Stimulated activated CD8-positive, alpha-beta memory T cell treated with anti-CD3 and anti-CD28 coated beads, Interleukin-12 subunit alpha, Interleukin-12 subunit beta, amount 100 ng/mL, for 24 hours (primary cell): Measurements from ENCODE around the gene DNAH8.
"Not testable (repeated sequence)": the region's sequence is repeated elsewhere in the genome, so short reads cannot be mapped to it uniquely, and the experiment has no call there.

Experiments used
- DNase-seq: peaks from one replicate; pipeline ENCODE4 v3.0.0-alpha.2; 2020; ENCODE audit errors: extremely low read depth

DNAH8 gene

DNA sequence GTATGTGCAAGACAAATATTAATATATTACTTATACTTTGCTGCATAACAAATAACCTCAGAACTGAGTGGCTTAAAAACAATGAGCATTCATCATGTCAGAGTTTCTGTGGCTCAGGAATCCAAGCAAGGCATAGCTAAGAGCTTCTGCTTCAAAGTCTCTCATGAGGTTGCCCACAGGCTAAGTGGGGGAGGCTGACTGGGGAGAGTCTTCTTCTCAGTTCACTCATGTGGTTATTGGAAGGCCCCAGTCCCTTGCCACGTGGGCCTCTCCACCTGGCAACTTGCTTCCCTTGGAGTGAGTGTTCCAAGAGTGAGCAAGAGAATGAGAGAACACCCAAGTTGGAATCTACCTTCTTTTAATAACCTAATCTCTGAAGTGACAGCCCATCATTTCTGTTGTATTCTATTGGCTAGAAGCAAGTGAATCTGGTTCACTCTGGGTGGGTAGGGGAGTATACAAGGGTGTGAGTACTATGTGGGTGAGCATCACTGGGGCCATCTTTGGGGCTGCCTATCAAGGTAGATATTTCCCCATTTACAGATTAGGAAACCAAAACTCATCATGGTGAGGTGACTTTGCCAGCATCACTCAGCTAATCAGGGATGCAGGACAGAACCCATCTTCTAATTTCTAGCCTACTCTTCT, 36.0 kb downstream of the DNAH8 start:
- DNase-seq = no peak

DNA sequence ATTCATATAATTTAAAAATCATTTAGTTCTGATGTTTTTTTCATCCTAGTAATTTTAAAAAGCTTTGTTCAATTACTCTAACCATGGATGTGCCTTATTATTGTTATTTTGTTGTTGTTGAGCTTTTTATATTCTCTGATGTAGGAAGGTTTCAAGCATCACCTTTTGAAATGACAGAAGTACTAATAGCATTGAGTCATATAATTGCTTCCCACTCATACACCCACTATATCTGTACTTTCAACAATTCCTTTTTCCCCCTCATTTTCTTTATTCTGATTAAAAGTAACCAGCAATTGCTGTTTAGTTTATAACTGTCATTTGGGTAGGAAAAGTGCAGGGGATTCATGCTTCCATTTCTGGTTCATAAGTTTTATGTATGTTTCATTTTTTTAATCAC, 38.6 kb downstream of the DNAH8 start:
- no peak for DNase-seq

DNA sequence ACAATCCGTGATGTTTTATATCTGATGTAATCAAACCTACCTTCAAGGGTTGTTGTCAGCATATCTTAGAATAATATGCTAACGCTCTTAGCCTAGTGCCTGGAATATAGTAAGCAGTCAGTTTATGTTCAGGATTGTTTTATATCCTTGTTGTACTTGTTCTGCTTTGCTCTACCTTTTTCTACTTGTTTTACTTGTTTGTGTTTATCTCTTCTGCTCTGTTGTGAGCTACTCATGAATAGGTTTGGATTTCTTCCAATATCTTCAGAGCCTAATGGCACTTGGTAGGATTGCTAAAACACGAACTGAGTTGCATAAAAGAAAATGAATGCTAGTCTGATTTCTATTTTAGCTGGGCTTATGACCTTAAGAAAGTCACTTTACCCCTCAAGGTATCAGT, 40.1 kb downstream of the DNAH8 start:
- no peak for DNase-seq

DNA sequence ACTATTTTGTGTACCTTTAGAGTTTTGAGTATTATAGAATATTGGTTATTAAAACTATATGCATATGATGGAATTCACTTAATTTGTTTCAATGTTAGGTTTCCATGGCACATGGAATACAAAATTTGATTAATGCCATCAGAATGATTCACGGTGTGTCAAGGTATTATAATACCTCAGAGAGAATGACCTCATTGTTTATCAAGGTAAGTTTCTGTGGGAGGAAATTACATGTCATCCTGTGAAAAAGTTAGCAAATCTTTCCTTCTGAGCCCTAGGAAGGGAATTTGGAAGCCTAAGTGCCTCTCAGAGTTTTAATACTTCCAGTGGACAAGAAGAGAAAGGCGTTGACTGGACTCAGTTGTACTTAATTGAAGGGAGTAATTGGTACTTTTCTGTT, 40.8 kb downstream of the DNAH8 start:
- no peak for DNase-seq

DNA sequence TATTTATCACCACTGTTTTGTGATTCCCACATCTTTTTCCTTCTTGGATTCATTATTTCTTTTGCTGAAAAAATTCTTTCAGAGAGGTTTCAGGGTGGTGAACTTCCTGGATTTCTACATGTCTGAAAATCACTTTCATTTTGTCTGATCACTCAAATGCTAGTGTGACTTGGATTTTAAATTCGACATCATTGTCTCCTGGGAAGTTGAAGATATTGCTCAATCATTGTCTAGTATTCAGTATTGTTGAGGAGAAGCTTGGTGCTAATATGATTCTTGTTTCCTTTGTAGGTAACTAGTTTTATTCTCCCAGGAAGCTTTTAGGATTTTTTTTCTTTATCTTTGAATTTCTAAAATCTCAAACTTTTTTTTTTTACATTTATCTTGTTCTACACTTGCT, 45.0 kb downstream of the DNAH8 start:
- no peak for DNase-seq

DNA sequence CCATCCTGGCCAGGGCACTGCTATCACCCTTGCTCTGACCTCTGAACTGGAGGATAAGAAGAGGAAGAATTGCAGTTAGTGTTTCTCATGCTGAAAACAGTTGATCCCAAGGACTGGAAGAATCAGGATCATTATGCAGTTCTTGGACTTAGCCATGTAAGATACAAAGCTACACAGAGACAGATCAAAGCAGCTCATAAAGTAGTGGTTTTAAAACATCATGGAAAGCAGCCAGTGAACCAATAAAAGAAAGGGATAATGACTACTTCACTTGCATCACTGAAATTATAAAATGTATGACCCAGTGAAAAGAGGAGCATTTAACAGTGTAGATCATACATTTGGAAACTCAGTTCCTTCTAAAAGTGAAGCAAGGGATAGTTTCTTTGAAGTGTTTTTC, 47.7 kb downstream of the DNAH8 start:
- DNase-seq = no peak

DNA sequence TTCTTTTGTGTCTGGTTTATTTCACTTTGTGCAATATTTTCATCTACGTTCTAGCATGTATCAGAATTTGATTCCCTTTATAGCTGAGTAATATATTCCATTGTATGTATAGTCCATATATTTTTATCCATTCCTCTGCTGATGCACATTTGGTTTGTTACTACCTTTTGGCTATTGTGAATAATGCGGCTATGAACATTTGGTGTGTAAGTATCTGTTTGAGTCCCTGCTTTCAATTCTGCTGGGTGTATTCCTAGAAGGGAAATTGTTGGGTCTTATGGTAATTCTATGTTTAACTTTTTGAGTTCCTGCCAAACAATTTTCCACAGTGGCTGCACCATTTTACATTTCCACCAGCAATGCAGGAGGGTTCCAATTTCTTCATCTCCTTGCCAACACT, 52.4 kb downstream of the DNAH8 start:
- DNase-seq = no peak

DNA sequence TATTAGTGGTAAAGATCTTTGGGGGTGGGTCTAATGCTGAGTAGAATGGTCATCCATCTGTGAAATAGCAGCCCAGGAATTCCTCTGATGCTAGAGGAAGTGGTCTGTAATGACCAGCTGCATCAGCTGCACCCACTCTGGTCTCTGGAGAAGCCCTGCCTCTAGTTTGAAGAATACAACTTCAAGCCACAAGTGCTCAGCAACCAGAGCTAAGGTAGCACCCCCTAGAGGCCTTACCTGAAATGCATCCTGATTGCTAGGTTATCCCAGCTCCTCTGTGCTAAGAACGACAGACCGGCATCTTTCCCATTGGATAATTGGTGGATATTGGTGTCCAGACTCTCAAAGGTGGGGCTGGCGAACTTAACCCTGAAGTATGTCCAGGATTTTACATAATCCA, 58.2 kb downstream of the DNAH8 start:
- no peak for DNase-seq

DNA sequence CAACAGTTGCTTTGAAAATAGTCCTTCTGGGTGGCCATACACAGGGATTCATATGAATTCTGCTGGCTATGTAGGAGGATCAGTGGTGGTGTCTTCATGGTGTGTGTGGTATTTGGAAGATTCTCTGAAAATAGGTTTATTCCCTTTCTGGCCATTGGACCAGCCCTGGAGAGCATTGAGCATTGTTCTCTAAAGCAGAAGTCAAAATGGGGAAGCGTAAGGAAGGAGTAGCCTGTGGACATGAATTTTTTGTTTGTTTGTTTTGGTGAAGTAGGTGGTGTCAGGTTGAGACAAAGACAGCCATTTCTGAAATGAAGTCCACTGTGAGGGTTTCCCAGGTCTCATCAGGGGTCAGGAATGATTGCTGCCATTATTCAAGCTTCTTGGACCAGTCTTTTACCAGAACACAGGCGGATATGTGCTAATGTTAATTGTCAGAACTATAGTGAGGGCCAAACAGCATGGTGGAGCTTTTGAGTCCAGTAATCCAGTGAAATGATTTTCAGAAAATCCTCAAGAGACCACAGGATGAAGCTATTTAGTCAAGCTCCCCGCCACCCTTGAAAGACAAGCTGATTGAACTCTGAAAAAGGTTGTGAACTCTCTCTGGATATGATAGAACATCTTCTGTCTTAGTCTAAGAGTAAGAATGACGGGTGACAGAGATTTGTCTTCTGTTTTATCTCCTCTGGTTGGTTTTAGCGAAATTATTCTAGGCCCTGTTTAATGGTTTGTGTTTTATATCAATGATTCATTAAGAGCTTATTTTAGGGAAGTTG, 60.0 kb downstream of the DNAH8 start:
- no peak for DNase-seq

DNA sequence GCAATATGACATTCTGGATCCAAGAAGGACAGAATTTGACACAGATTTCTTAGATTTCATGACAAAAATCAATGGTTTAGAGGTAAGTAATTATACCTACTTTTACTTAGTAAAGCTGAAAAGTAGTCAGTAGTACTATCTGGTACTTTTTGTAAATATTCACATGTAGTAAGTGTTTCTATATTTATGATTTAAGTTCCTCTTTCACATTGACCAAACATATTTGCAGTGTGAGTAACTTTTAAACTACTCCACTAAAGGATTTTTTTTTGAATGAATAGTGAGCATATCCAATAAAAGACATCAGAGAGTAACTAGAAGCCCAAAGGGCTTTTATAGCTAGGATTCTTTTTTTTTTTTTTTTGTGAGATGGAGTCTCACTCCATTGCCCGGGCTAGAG, 60.8 kb downstream of the DNAH8 start:
- DNase-seq = no peak

DNA sequence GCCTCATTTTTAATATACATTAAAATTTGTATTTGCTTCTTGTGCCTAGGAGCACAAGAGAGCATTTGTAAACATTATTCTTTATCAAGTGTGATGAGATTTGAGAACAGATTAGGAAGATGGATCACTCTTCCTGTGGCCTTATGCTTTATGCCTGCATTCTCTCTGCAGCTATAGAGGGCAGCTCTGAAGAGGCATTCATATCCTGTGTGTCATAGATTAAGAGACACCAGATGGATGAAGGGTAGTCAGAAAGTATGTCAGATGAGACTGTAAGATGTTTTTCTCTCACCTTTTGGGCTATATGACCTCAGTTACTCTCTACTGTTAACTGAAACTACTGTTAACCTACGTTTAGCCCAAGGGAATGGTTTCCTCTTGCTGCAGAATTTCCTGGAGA, 61.4 kb downstream of the DNAH8 start:
- no peak for DNase-seq

DNA sequence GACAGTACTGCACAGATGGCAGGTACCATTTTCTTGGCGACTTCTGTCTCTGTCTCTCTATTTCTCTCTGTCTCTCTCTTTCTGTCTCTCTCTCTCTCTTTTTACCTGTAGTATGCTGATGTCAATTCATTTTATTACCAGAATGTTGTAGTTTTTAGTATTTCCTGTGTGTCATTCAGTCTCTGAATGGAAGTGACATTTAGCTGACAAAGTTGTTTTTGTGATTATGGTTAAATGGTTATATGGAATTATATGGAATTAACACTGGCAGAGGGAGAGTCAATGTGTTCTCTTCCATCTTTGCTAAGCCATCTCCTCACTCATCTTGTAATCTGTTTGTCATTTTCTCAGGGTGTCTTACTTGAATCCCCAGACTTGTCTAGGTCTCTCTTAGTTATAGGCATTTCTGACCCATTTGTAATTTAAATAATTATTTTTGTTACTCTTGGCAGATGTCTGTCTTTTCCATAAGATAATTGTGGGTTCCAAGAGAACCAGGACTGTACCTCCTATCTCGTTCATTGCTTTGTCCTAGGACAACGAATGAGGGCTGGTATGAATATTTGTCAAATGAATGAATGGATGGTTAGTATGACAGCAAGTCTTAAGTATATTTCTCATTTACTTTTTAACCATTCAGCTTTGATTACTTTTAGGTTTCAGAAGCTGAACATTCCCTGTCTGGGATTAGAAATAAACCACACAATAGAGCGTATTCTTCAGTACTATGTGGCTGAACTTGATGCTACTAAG, 64.4 kb downstream of the DNAH8 start:
- no peak for DNase-seq

DNA sequence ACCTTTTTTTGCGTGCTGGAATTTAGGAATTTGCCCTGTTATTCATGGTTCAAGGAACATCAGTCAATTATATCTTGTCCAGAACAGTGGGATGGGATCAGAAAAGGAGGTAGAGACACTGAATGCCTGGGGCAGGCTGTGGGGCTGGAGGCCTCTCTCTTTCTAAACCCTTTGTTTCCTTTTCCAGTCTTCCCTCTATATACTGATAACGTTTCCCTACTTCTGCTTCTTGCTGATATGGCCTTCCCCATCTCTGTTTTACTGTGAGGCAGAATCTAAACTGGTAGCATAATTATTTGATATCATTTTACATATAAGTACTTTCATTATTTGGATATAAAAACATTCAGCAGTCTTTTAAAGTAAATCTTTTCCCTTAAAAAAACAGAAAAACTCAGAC, 67.5 kb downstream of the DNAH8 start:
- no peak for DNase-seq

DNA sequence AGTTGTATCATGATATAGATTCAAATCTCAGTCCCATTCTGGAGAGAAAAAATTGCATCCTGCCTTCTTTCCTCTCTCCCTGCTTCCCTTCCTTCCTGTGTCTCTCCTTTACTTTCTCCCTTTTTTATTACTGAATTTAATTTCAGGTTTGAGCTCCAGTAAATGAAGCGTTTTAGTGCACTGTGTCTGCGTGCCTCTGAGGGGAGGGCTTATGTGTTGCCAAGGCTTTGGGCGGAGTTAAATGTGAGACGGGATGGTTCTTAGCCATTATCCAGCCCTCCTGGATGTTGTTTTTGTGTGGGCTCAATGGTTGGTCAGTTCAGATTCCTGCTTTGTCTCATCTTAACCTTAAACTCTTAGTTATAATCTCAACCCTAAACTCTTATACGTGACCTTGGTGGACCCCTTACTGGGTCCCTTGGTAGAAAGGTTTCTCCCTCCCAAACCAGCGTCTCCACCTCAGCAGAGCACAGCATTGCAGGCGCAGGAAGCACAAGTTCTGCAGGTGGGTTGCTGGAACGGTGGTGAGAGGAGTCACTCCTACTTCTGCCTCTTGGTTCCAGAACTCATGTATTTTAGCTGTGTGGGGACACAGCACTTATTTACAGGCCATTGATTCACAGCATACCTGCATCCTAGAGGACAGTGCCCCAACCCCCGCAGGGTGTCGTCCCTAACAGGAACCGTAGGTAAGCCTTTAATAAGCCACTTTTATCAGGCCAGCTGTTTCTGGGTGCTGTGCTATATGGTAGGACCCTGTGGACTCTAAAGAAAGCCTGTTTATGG, 68.5 kb downstream of the DNAH8 start:
- no peak for DNase-seq

DNA sequence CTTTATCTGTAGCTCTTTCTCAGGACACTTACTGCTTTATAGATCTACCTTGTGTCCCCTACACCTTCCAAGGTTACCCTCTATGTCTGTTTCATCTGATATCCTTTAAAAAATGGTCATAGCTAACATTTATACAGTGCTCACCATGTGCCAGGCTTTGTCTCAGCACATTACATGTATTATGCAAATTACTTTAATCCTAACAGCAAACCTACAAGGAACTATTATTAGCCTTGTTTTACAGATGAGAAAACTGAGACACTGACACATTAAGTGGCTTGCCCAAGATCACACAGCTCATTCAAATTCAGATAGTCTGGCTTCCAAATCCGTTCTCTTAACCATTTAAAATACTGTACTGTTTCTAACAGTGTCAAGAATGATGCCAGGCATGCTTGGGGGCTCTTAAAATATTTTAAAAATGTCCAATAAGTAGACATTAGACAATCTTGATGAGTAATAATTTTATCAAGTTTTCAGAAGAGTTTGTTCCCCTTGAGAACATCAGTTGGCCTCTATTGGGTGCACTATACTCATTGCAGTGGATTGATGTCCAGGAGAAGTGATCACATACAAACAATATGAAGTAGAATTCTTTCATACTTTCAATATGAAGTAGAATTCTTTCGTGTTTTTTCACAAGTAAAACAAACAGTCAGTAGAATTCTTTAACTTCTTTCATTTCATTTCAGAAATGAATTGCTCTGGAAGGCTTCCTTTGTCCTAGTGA, 69.6 kb downstream of the DNAH8 start:
- DNase-seq = no peak

DNA sequence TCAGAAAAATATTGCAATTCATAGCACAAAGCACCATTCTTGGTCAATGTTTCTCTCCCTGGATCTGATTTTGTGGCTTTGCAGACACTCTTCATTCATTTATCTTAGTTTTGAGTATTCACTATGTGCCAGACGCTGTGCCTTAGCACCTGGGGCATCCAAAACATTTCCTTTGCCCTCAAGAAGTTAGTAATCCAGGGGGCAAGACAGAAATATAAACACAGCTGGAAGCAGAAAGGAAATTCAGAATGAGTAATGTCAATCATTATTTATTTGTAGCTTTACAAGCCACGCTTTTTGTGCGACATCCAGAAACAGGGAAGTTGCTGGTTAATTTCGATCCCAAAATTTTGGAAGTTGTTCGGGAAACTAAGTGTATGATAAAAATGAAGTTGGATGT, 71.4 kb downstream of the DNAH8 start:
- DNase-seq = no peak

DNA sequence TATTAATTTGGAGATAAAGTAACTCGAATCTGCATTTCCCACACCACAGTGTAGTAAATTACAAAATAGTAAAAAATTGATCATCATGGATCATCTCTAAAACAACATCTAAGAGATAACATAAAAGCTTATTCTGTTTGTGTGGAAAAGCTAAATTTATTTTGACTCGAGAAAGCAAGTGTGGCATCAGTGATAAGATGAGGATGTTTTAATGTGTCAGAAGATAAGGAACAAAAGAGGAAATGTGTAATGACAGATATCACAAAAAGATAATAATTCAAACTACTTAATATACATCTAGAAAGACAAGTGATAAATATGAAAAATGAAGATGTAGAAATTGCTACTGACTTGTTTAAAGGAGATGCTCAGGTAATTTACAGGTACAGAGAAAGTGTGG, 74.1 kb downstream of the DNAH8 start:
- DNase-seq = no peak

DNA sequence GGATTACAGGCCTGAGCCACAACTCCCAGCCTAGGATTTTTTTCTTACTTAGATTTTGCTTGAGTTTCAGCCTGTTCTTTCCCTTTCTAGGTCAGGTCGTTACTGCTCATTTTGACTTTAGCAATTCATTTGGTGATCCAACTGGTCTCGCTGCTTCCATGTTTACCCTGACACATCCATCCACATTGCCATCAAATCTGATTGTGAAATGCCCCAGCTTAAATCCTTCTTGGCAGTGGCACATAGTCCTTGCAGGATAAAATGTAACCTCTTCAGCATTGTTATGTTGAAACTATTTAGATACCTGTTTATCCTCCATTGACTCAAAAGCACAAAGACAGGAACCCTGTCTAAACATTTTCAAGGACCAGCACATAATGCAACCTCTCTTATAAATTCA, 77.2 kb downstream of the DNAH8 start:
- DNase-seq = no peak

DNA sequence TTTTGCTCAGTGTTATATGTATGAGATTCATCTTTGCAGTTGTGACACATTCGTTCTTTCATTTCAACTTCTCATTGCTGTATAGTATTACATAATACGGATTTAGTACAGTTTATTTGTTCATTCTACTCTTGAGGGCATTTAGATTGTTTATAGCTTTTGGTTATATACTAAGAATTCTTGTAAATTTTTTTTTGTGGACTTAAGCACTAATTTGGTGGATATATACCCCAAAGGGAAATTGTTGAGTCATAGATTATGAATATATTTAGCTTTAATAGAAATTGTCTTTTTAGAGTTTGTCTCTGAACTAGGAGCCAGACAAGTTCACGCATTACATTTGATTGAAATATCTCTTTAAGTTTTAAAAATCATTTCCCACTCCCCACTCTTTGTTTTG, 79.6 kb downstream of the DNAH8 start:
- no peak for DNase-seq

DNA sequence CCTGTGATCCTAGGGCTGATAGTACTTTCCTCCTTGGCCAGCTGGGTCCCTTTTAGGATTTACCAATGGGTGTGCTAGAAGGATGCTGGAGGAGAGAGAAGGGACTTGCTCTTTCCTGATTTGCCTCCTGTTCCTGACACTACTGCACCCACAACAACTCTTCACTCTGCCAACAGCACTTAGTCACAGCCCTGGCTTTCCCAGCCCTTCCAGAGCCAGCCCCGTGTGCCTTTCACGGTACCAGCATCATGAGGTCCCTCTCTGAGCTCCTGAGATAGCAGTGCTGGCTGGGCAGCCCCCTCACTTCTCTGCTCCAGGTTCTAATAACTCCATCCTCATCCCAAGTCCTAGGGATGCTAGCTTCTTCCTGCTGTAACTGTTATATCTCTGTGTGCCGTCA, 80.9 kb downstream of the DNAH8 start:
- no peak for DNase-seq

DNA sequence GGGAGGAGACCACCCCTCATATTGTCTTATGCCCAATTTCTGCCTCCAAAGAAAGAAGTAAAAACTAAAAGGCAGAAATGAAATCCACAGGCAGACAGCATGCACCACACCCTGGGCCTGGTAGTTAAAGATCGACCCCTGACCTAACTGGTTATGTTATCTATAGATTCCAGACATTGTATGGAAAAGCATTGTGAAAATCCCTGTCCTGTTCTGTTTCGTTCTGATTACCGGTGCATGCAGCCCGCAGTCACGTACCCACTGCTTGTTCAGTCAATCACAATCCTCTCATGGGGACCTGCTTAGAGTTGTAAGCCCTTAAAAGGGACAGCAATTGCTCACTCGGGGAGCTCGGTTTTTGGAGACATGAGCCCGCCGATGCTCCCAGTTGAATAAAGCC, 81.3 kb downstream of the DNAH8 start:
- not testable (repeated sequence) for DNase-seq

DNA sequence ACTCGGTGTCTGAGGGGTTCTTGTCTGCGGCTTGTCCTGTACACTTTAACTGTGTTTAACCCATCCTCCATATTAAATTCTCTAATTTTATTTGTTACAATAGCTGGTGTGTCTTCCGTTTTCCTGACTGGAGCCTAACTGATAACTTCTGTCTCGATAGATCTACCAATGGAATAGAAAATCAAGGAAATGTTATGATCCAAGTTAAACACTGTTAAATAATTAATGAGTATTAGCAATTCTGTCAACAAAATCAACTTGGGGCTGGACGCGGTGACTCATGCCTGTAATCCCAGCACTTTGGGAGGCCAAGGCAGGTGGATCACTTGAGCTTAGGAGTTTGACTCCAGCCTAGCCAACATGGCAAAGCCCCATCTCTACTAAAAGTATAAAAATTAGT, 81.7 kb downstream of the DNAH8 start:
- DNase-seq = no peak
